SK-N-SH (cell line): ENCODE measurements around the gene TEKT2. TPM values are rescaled to one million over a fixed set of nuclear protein-coding genes. Genes with fewer than 3 reads are reported as not detected.

Source experiments
- CTCF ChIA-PET: fragments of 300-600, 350-600 bp; formaldehyde crosslinking; extraction: SDS; loops from one replicate; lab custom pipeline; 2021; lab: Yijun Ruan, JAX
- POLR2A ChIA-PET: fragments of 350-600 bp; sonication (Branson Sonifier 250); formaldehyde crosslinking; extraction: SDS; loops from one replicate; lab custom pipeline; 2020; ENCODE audit warnings: antibody characterized with exemption, inconsistent platforms; lab: Yijun Ruan, JAX
- DNase-seq: peaks from one replicate; pipeline ENCODE4 v3.0.0; 2012
- H2AFZ ChIP-seq: fragments of 200-600 bp; sonication (generic); 2 replicates; pipeline ENCODE4 v1.8.1; 2016; ENCODE audit warnings: antibody characterized with exemption, mild to moderate bottlenecking, low read depth
- H3F3A ChIP-seq: fragments of 200-600 bp; sonication (generic); replicated peaks from 2 replicates; pipeline ENCODE3; 2016; ENCODE audit warnings: antibody characterized with exemption, mild to moderate bottlenecking; ENCODE audit not compliant: insufficient read depth
- H3K27ac ChIP-seq, 2 experiments: fragments of 200-500 bp in 1 of 2; fragments of 200-600 bp in 1 of 2; sonication (Bioruptor generic) in 1 of 2; sonication (generic), shearing (Covaris generic) in 1 of 2; 2 replicates each; pipeline versions ENCODE4 v1.5.1 to v1.6.1; 2014 to 2016; ENCODE audit warnings: low read depth in 2 of 2, inconsistent platforms in 1 of 2, low read length in 1 of 2, mild to moderate bottlenecking in 1 of 2, mixed read lengths in 1 of 2
- H3K27me3 ChIP-seq: fragments of 200-600 bp; sonication (generic), shearing (Covaris generic); 2 replicates; pipeline ENCODE4 v1.6.1; 2016; ENCODE audit warnings: mixed run types; ENCODE audit not compliant: insufficient read depth
- H3K36me3 ChIP-seq, 2 experiments: fragments of 200-500 bp in 1 of 2; fragments of 200-600 bp in 1 of 2; sonication (Bioruptor generic) in 1 of 2; sonication (generic) in 1 of 2; replicated peaks in 1 of 2; 2 replicates each; pipeline versions ENCODE3 to v1.5.1; 2014 to 2016; ENCODE audit warnings: low read length in 1 of 2, mild to moderate bottlenecking in 1 of 2; ENCODE audit not compliant: insufficient read depth in 2 of 2, control insufficient read depth in 1 of 2
- H3K4me1 ChIP-seq, 2 experiments: fragments of 200-500 bp in 1 of 2; fragments of 200-600 bp in 1 of 2; sonication (Bioruptor generic) in 1 of 2; sonication (generic), shearing (Covaris generic) in 1 of 2; 2 replicates each; pipeline versions ENCODE4 v1.5.1 to v1.6.1; 2014 to 2016; ENCODE audit warnings: low read depth in 1 of 2, low read length in 1 of 2, mixed run types in 1 of 2; ENCODE audit not compliant: insufficient read depth in 2 of 2, control insufficient read depth in 1 of 2
- H3K4me2 ChIP-seq: fragments of 200-600 bp; sonication (generic), shearing (Covaris generic); 2 replicates; pipeline ENCODE4 v1.6.1; 2017; ENCODE audit warnings: mixed run types
- H3K4me3 ChIP-seq, 2 experiments: fragments of 200-500 bp in 1 of 2; fragments of 200-600 bp in 1 of 2; sonication (Bioruptor generic) in 1 of 2; sonication (generic), shearing (Covaris generic) in 1 of 2; 2 replicates each; pipeline versions ENCODE4 v1.5.1 to v1.8.1; 2014 to 2016; ENCODE audit warnings: low read depth in 2 of 2, inconsistent platforms in 1 of 2, low read length in 1 of 2, mild to moderate bottlenecking in 1 of 2, mixed read lengths in 1 of 2, moderate library complexity in 1 of 2
- H3K79me2 ChIP-seq: fragments of 200-600 bp; sonication (generic); 2 replicates; pipeline ENCODE4 v1.8.1; 2017; ENCODE audit warnings: mild to moderate bottlenecking; ENCODE audit not compliant: insufficient read depth
- H3K9ac ChIP-seq: fragments of 200-600 bp; sonication (generic); 2 replicates; pipeline ENCODE4 v1.6.1; 2017; ENCODE audit warnings: mixed run types
- H3K9me2 ChIP-seq: fragments of 200-600 bp; sonication (generic); 2 replicates; pipeline ENCODE4 v1.6.1; 2017; ENCODE audit warnings: mixed run types
- H3K9me3 ChIP-seq: fragments of 200-600 bp; sonication (generic); 2 replicates; pipeline ENCODE4 v1.6.1; 2017; ENCODE audit warnings: mixed run types, mild to moderate bottlenecking, moderate library complexity
- H4K20me1 ChIP-seq: fragments of 200-600 bp; sonication (generic); 2 replicates; pipeline ENCODE4 v1.6.1; 2017; ENCODE audit warnings: mild to moderate bottlenecking, mixed run types; ENCODE audit not compliant: insufficient read depth
- GATA2 ChIP-seq: sonication (generic); formaldehyde crosslinking; IDR thresholded peaks from 2 replicates; pipeline ENCODE4 v1.5.0; 2020; ENCODE audit warnings: mild to moderate bottlenecking, missing genetic modification reagents
- MEF2A ChIP-seq: IDR thresholded peaks from 2 replicates; pipeline ENCODE4 v1.4.0; 2012; ENCODE audit warnings: low read depth, borderline replicate concordance
- NRF1 ChIP-seq: IDR thresholded peaks from 2 replicates; pipeline ENCODE4 v1.6.1; 2012; ENCODE audit warnings: low read depth, mild to moderate bottlenecking, low read length
- SMC3 ChIP-seq: IDR thresholded peaks from 2 replicates; pipeline ENCODE4 v1.6.1; 2012; ENCODE audit warnings: low read depth, low read length, improper control_type of control experiment
- TCF12 ChIP-seq: IDR thresholded peaks from 2 replicates; pipeline ENCODE4 v1.4.0; 2012
- USF2 ChIP-seq: fragments of 150-350 bp; IDR thresholded peaks from 2 replicates; pipeline ENCODE4 v1.6.1; 2017; ENCODE audit warnings: antibody characterized with exemption, low read length, low read depth, borderline replicate concordance
- WGBS: methylation state at CpG from one replicate; pipeline ENCODE4 v1.1.6; 2017; ENCODE audit warnings: low lambda C conversion rate; 5-methylcytosine and 5-hydroxymethylcytosine counted together
- polyA plus RNA-seq, 3 experiments: library from polyadenylated mRNA; depleted of rRNA; stranded (reverse); fragments of >200 nt; gene quantifications; 2 replicates each; pipeline ENCODE4 v1.2.3, GENCODE V29; 2012
- TF ChIP-seq, protein P1 (sequence below): IDR thresholded peaks from 2 replicates; pipeline ENCODE4 v1.6.1; 2012; ENCODE audit warnings: mild to moderate bottlenecking, low read depth, low read length, moderate library complexity
- TF ChIP-seq, protein P2 (sequence below): fragments of 150-350 bp; IDR thresholded peaks from 2 replicates; pipeline ENCODE4 v1.6.1; 2016; ENCODE audit warnings: mild to moderate bottlenecking, low read depth, low read length
- TF ChIP-seq, protein P3 (sequence below): IDR thresholded peaks from 2 replicates; pipeline ENCODE4 v1.4.0; 2012; ENCODE audit warnings: low read depth, borderline replicate concordance

Gene TEKT2
- polyA plus RNA-seq, 1 of the 3 experiments (the other 2 are of a cell fraction) = 1.2 TPM

- H3F3A ChIP-seq = peaks cover 9% of the 10 kb centered on the region
- ChIA-PET CTCF (interaction anchor here (0.6 to 32.6 kb wide), 6 partner anchors 15 to 70 kb away, joined by 3 to 700 read pairs (median 4); partner anchors contain the start of gene TRAPPC3), POLR2A (no interaction called here)
- H3K9me3 ChIP-seq = no peaks in the 10 kb centered on the region
- H3K4me2 ChIP-seq = no peak overlapping the region
- TF ChIP-seq SMC3 (no peak), MEF2A (no peak), TCF12 (no peak), GATA2 (no peak), NRF1 (no peak), USF2 (no peak)
- TF ChIP-seq, protein P1, sequence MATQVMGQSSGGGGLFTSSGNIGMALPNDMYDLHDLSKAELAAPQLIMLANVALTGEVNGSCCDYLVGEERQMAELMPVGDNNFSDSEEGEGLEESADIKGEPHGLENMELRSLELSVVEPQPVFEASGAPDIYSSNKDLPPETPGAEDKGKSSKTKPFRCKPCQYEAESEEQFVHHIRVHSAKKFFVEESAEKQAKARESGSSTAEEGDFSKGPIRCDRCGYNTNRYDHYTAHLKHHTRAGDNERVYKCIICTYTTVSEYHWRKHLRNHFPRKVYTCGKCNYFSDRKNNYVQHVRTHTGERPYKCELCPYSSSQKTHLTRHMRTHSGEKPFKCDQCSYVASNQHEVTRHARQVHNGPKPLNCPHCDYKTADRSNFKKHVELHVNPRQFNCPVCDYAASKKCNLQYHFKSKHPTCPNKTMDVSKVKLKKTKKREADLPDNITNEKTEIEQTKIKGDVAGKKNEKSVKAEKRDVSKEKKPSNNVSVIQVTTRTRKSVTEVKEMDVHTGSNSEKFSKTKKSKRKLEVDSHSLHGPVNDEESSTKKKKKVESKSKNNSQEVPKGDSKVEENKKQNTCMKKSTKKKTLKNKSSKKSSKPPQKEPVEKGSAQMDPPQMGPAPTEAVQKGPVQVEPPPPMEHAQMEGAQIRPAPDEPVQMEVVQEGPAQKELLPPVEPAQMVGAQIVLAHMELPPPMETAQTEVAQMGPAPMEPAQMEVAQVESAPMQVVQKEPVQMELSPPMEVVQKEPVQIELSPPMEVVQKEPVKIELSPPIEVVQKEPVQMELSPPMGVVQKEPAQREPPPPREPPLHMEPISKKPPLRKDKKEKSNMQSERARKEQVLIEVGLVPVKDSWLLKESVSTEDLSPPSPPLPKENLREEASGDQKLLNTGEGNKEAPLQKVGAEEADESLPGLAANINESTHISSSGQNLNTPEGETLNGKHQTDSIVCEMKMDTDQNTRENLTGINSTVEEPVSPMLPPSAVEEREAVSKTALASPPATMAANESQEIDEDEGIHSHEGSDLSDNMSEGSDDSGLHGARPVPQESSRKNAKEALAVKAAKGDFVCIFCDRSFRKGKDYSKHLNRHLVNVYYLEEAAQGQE = no peak
- TF ChIP-seq, protein P2, sequence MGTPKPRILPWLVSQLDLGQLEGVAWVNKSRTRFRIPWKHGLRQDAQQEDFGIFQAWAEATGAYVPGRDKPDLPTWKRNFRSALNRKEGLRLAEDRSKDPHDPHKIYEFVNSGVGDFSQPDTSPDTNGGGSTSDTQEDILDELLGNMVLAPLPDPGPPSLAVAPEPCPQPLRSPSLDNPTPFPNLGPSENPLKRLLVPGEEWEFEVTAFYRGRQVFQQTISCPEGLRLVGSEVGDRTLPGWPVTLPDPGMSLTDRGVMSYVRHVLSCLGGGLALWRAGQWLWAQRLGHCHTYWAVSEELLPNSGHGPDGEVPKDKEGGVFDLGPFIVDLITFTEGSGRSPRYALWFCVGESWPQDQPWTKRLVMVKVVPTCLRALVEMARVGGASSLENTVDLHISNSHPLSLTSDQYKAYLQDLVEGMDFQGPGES = no peak
- TF ChIP-seq, protein P3, sequence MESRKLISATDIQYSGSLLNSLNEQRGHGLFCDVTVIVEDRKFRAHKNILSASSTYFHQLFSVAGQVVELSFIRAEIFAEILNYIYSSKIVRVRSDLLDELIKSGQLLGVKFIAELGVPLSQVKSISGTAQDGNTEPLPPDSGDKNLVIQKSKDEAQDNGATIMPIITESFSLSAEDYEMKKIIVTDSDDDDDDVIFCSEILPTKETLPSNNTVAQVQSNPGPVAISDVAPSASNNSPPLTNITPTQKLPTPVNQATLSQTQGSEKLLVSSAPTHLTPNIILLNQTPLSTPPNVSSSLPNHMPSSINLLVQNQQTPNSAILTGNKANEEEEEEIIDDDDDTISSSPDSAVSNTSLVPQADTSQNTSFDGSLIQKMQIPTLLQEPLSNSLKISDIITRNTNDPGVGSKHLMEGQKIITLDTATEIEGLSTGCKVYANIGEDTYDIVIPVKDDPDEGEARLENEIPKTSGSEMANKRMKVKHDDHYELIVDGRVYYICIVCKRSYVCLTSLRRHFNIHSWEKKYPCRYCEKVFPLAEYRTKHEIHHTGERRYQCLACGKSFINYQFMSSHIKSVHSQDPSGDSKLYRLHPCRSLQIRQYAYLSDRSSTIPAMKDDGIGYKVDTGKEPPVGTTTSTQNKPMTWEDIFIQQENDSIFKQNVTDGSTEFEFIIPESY = no peak
- 97% methylated on average over 8 of the region's 10 CpGs for WGBS
- H2AFZ ChIP-seq = no peak overlapping the region
- H3K27me3 ChIP-seq = no peaks in the 10 kb centered on the region
- no peaks in the 10 kb centered on the region for H4K20me1 ChIP-seq
- no peak overlapping the region for H3K27ac ChIP-seq
- no peaks in the 10 kb centered on the region for H3K9me2 ChIP-seq
- DNase-seq = peak; percentile 40
- H3K4me1 ChIP-seq = peaks cover 10 to 28% of the 10 kb centered on the region in 2 experiments; a peak in 2 of 4 replicates
- no peaks in the 10 kb centered on the region for H3K79me2 ChIP-seq
- no peak overlapping the region for H3K4me3 ChIP-seq
- no peaks in the 10 kb centered on the region for H3K36me3 ChIP-seq
- H3K9ac ChIP-seq = no peak overlapping the region
These were observed 34.7 kb downstream of the TEKT2 start for GRCh38 chr1:36118447-36119204.
